ENCODE measurements around the gene KMT2C. TPM values are rescaled to one million over a fixed set of nuclear protein-coding genes. Genes with fewer than 3 reads are reported as not detected.

KMT2C gene
- total RNA-seq, 3 donors from 2014 or later (not counting 1 experiment from before 2014, with no cell fraction given): 159 to 177 (median 167) TPM

DNA sequence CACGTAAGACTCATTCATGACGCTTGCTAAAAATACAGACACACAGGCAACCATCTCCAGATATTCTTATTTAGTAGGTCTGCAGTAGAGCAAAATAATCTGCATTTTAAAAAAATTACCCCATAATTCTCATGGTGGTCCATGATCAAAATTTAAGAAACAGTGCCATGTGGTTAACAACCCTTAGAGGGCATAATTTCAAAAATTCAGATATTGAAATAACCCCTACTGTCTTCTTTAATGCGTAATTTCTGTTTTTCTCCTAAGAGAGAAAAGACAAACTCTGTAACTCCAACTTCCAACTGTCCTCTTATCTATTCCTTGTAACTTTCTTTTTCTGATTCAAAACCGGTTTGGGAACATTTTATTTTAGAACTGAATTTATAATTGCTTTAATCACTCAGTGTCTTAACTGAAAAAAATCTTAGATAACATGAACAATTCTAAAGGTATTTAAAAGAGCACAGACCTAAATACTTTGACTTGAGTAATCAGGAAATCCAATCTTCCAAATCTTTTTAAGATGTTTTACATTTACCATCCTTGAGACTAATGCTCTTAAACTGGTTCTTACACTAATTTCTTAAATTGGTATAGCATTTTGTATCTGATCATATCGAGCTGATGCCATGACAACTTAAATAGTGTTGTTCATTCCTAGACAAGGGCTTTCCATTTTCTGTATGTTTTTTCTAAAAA, 262.3 kb downstream of the KMT2C start:
- Histone ChIP-seq H3K9me3 (ENCODE audit: control insufficient read depth, insufficient read depth, low read length) (no peaks in the 10 kb centered on the region), H3K27me3 (ENCODE audit: control insufficient read depth, insufficient read depth, low read length) (no peaks in the 10 kb centered on the region), H3K4me1 (ENCODE audit: control insufficient read depth, insufficient read depth, low read length) (no peaks in the 10 kb centered on the region), H3K4me3 (ENCODE audit: low read length) (no peak overlapping the region), H3K27ac (ENCODE audit: low read length) (no peak overlapping the region), H3K36me3 (ENCODE audit: control insufficient read depth, insufficient read depth, low read length) (peaks cover 73% of the 10 kb centered on the region)
- Mint-ChIP-seq H3K27me3 (ENCODE audit: low read depth in 2 of 2) (no peaks in the 10 kb centered on the region), H3K36me3 (peaks cover 7% of the 10 kb centered on the region), H3K4me1 (peaks cover 0 to 5% of the 10 kb centered on the region in 2 donors), H3K9me3 (no peaks in the 10 kb centered on the region), H3K27ac (no peak overlapping the region), H3K4me3 (no peak overlapping the region)
- TF ChIP-seq, protein P1, sequence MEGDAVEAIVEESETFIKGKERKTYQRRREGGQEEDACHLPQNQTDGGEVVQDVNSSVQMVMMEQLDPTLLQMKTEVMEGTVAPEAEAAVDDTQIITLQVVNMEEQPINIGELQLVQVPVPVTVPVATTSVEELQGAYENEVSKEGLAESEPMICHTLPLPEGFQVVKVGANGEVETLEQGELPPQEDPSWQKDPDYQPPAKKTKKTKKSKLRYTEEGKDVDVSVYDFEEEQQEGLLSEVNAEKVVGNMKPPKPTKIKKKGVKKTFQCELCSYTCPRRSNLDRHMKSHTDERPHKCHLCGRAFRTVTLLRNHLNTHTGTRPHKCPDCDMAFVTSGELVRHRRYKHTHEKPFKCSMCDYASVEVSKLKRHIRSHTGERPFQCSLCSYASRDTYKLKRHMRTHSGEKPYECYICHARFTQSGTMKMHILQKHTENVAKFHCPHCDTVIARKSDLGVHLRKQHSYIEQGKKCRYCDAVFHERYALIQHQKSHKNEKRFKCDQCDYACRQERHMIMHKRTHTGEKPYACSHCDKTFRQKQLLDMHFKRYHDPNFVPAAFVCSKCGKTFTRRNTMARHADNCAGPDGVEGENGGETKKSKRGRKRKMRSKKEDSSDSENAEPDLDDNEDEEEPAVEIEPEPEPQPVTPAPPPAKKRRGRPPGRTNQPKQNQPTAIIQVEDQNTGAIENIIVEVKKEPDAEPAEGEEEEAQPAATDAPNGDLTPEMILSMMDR (IDR thresholded peaks at IDR 0.05): no peak
- WGBS (ENCODE audit: insufficient coverage): 100% methylated on average over 4 of the region's 5 CpGs
- no peak for DNase-seq
- no peak for ATAC-seq
- intact Hi-C loops (cut with micrococcal nuclease): no loop called here

DNA sequence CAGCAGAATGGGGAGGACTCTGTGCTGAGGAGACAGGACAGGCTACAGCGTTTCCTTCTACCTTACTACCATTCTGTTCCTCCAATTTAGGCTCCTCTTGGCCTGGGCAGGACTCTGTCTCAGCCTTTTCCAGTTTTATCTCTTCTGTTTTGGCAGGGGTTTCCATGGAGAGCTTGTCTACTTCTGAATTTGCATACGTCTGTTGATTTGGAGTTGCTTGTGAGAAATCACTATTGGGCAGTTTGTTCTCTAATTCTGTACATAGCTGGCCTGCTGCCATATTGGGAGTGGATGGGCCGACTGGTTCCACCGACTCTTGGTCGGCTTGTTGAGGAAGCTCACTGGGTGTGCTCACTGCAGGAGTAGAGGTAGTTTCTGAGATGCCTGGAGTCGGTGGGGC, 273.5 kb downstream of the KMT2C start:
- Mint-ChIP-seq H3K36me3 (peaks cover 25% of the 10 kb centered on the region), H3K27me3 (ENCODE audit: low read depth in 2 of 2) (no peaks in the 10 kb centered on the region), H3K4me1 (peaks cover 7 to 13% of the 10 kb centered on the region in 2 donors), H3K9me3 (no peaks in the 10 kb centered on the region), H3K4me3 (no peak overlapping the region), H3K27ac (peak overlapping the region in 1 of 2 donors; percentile 38)
- Histone ChIP-seq H3K9me3 (ENCODE audit: control insufficient read depth, insufficient read depth, low read length) (no peaks in the 10 kb centered on the region), H3K4me1 (ENCODE audit: control insufficient read depth, insufficient read depth, low read length) (peaks cover 5% of the 10 kb centered on the region), H3K4me3 (ENCODE audit: low read length) (no peak overlapping the region), H3K27me3 (ENCODE audit: control insufficient read depth, insufficient read depth, low read length) (no peaks in the 10 kb centered on the region), H3K27ac (ENCODE audit: low read length) (no peak overlapping the region), H3K36me3 (ENCODE audit: control insufficient read depth, insufficient read depth, low read length) (peaks cover 61% of the 10 kb centered on the region)
- TF ChIP-seq, protein P1 (IDR thresholded peaks at IDR 0.05): no peak
- DNase-seq (no peak), ATAC-seq (no peak)
- intact Hi-C loops (cut with micrococcal nuclease): no loop called here
- over 99% methylated on average over 5 of the region's 6 CpGs for WGBS (ENCODE audit: insufficient coverage)

GRCh38 chr7:152161171-152161570, 274.6 kb downstream of the KMT2C start:
- TF ChIP-seq, protein P1 (IDR thresholded peaks at IDR 0.05): no peak
- H3K9me3 Mint-ChIP-seq: no peaks in the 10 kb centered on the region
- Histone ChIP-seq H3K36me3 (ENCODE audit: control insufficient read depth, insufficient read depth, low read length) (peaks cover 57% of the 10 kb centered on the region), H3K4me1 (ENCODE audit: control insufficient read depth, insufficient read depth, low read length) (peaks cover 5% of the 10 kb centered on the region), H3K27ac (ENCODE audit: low read length) (no peak overlapping the region), H3K9me3 (ENCODE audit: control insufficient read depth, insufficient read depth, low read length) (no peaks in the 10 kb centered on the region), H3K27me3 (ENCODE audit: control insufficient read depth, insufficient read depth, low read length) (no peaks in the 10 kb centered on the region), H3K4me3 (ENCODE audit: low read length) (no peak overlapping the region)
- no peak for ATAC-seq
- H3K4me1 Mint-ChIP-seq: peaks cover 7 to 13% of the 10 kb centered on the region in 2 donors
- intact Hi-C loops (cut with micrococcal nuclease): no loop called here
- no peak overlapping the region for H3K4me3 Mint-ChIP-seq
- no peaks in the 10 kb centered on the region for H3K27me3 Mint-ChIP-seq (ENCODE audit: low read depth in 2 of 2)
- H3K27ac Mint-ChIP-seq: peak overlapping the region in 1 of 2 donors; percentile 30
- no peak for DNase-seq
- H3K36me3 Mint-ChIP-seq: peaks cover 18% of the 10 kb centered on the region

All from natural killer cell (primary cell).